Measurements from ENCODE around the gene DEPDC1B. TPM values are rescaled to one million over a fixed set of nuclear protein-coding genes. Genes with fewer than 3 reads are reported as not detected.

The DEPDC1B gene
- total and polyA plus RNA-seq, 2 experiments from 2014 or later, result 2.5 to 3.0 TPM

- H3K4me3 ChIP-seq, result no peak overlapping the region
- H2AFZ ChIP-seq, result no peak overlapping the region
- H3K9me3 ChIP-seq (ENCODE audit: low read depth), result no peaks in the 10 kb centered on the region
- H3K27ac ChIP-seq, result no peak overlapping the region
- TF ChIP-seq EZH2phosphoT487 (IDR thresholded peaks at IDR 0.05; ENCODE audit: insufficient read depth, low read depth) (no peak), EZH2 (IDR thresholded peaks at IDR 0.05; ENCODE audit: insufficient read depth, poor library complexity, severe bottlenecking) (no peak)
- peaks cover 3% of the 10 kb centered on the region for H3K27me3 ChIP-seq (replicated peaks; ENCODE audit: insufficient read depth)
- no peaks in the 10 kb centered on the region for H3K36me3 ChIP-seq (ENCODE audit: low read depth)
- 3 to 9% methylated on average over 3 of the region's 3 CpGs for WGBS, 2 experiments (ENCODE audit: low coverage in 1 of 2, low lambda C conversion rate in 2 of 2, missing lambda C conversion rate in 2 of 2)
- H3K79me2 ChIP-seq (ENCODE audit: insufficient read depth), result no peaks in the 10 kb centered on the region
- no peak overlapping the region for H3K9ac ChIP-seq
- no peaks in the 10 kb centered on the region for H3F3A ChIP-seq (ENCODE audit: insufficient read depth)
- no peaks in the 10 kb centered on the region for H3K4me1 ChIP-seq (ENCODE audit: insufficient read depth)
- in situ Hi-C loops (cut with MboI), result no loop called here
- H3K4me2 ChIP-seq (ENCODE audit: unreplicated experiment), result no peak overlapping the region
- no peak for DNase-seq
- no peaks in the 10 kb centered on the region for H4K20me1 ChIP-seq (ENCODE audit: insufficient read depth)
- H3K9me2 ChIP-seq (ENCODE audit: insufficient read depth), result no peaks in the 10 kb centered on the region
These were observed 150.1 kb downstream of the DEPDC1B start for GRCh38 chr5:60549841-60550240.

Other genes with a start within 250 kb of the DEPDC1B start
- not detected in 2 replicates for gene ELOVL7, start 144.1 kb upstream of the DEPDC1B start, total RNA-seq (2014; rRNA removed; shearing (Covaris generic))
- 0.28 TPM in 1 of 2 replicates, not detected in the other for gene ELOVL7, start 144.1 kb upstream of the DEPDC1B start, polyA plus RNA-seq (2016; fragmentation: Nextera tagmentation; extraction: Ambion mirVana)
- 15.5 and 26.8 TPM in 2 replicates for gene ERCC8, start 244.9 kb upstream of the DEPDC1B start, total RNA-seq (2014; rRNA removed; shearing (Covaris generic))
- 11.2 and 12.7 TPM in 2 replicates for gene ERCC8, start 244.9 kb upstream of the DEPDC1B start, polyA plus RNA-seq (2016; fragmentation: Nextera tagmentation; extraction: Ambion mirVana)
- gene NDUFAF2, start 245.0 kb upstream of the DEPDC1B start, total RNA-seq (2014; rRNA removed; shearing (Covaris generic)), result 28.9 and 30.2 TPM in 2 replicates
- gene NDUFAF2, start 245.0 kb upstream of the DEPDC1B start, polyA plus RNA-seq (2016; fragmentation: Nextera tagmentation; extraction: Ambion mirVana), result 67.0 and 71.5 TPM in 2 replicates